Measurements from ENCODE around the gene HOXB3.

Gene HOXB3

DNA sequence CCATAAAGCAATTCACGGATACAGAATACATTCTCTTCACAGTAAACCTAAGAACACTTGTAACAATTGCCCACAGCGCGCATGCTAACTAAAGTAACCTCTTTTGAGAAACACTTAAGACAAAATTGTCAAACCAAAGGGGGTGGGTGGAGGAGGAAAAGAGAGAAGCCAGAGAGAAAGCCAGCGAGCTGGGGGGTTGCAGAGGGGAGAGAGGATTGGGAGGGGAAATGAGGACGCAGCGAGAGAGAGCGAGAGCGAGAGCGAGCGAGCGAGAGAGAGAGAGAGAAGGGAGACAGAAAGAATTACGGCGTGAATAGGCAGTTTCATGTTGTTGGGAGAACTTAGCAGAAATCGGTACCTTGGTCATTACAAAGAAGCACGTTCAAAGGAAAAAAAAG, 22.4 kb upstream of the HOXB3 start:
- DNase-seq = no peak

DNA sequence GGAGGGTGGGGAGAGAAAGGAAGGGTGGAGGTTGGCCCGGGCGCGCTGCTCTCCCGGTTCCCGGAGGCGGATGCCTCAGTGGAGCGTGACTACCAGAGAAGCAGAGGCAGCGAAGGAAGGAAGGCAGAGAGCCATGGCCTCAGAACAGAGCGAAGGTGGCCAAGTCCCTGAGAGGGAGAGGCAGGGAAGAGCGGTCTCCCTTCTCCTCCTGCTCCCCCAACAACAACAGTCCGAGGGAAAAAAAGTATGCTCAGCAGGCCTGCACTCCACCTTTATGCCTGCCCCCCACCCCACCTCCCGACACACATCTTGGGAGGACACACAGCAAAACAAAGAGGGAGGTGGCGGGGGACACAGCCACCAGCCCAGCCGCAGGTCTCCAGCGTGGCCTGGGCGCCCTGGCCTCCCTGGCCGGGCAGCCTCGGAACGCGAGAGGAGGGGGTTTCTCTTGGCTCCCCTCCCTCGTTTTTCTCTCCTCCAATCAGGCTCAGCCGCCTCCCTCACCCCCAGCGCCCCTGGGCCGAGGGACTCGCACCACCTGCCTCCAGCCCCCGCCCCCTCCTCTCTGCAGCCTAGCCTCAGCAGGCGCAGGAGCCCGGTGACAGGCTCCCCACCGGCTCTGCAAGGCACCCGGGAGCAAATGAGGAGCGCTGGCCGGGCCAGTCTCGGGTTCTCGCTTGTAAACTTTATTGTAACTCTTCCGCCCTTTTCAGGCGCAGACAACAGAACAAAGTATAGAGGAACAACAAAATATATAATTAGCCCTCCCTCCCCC, 21.8 kb upstream of the HOXB3 start:
- no peak for DNase-seq

DNA sequence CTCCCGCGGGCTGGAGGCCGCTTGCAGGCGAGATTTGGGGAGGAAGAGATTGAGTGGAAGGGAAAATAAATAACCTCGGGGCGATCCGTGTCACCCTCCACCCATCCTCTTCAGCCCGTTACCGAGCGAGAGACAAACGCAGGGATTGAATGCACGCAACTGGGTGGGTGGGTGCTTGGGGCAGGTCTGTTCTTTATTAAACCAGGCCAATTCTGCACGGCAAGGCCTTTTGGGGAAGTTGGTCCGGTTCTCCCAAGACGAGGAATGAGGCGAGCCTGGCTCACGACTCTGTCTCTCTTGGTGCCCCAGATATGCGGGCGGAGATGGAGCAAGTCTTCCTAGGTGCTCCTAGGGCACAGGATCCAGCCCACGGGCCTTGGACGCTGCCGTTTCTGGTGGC, 21.2 kb upstream of the HOXB3 start:
- DNase-seq = no peak

DNA sequence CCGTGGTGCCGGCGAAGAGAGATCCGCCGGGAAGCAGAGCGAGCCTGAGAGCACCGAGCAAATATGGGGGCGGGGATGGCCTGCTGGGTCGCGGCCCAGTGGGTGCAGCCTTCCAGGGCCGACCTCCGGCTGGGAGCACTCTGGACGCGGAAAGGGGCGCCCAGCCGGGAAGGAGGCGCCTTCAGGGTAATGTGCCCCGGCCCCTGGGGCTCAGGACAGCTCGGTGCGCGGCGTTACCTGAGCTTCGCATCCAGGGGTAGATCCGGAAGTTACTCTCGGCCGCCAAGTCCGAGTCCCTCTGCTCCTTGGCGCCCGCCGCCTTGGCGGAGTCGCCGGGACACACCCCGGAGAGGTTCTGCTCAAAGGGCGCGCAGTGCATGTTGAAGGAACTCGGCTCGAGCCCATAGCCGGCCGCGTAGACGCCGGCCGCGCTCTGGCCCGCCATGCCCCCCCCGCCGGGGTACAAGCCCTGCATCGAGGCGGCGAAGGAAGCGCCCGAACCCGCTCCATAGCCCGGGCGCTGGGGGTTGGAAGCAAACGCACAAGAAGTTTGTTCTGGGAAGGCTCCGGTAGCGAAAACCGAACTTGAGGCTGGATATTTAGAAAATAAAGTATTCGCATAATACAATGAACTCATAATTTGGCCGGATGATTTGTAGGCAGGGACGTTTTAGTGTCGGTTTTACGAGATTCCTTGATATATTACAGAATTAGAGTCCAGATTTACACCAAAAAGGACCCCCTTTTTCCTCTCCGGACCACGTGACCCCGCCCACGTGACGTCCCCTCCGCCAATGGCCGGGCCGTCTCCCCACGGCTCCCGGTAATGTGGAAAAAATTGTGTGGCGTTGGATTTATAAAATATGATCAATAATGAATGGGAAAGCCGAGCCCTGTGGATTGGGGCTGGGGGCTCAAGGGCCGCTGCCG, 20.5 kb upstream of the HOXB3 start, which contains the start of gene HOXB7:
HOXB7 (minus strand) TSS at position 736 of the 930 bp plus-strand sequence; CDS start at position 637, 99 bp downstream.
- peak; percentile 63 for DNase-seq

DNA sequence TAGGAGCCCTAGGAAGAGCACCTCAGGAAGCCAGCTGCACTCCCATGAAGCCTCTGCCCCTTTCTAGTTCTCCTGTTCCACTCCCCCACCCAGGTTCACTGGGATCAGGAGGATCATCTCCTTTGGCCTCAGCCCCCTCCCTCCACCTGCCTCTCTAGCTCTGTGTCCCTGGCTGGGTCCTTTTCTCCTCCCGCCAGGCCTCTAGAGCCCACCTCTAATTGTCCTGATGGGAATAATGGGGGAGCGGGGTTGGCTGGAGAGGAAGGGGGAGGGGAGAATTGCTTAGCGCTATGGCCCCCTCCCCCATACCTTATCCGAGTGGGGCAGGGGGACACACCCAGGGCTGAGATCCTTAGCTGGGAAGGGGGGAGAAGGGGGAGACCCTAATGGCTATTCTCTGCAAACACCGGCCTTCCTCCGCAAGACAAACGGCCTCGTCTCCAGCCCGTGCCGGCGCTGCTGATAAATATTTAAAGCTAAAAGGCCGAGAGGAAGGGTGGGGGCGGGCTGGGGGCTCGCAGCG, 19.8 kb upstream of the HOXB3 start:
- no peak for DNase-seq

DNA sequence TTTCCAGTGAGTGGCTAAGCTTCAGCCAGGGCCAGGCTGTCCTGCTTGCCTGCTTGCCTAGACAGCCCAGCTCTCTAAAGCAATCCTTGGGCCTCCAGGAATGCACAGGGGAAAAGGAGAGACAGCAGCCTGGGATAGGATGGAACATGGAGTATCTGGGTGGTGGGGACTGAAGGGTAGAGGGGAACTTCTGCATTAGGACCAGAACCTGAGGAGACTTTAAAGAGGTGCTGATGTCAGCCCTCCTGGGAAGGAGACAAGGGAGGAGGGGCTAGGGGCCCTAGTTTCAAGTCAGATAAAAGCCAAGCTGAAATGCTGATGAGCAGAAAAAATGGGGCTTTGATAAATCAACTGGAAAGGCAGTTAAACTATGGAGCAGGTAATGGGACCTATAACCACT, 19.0 kb upstream of the HOXB3 start:
- DNase-seq = no peak

DNA sequence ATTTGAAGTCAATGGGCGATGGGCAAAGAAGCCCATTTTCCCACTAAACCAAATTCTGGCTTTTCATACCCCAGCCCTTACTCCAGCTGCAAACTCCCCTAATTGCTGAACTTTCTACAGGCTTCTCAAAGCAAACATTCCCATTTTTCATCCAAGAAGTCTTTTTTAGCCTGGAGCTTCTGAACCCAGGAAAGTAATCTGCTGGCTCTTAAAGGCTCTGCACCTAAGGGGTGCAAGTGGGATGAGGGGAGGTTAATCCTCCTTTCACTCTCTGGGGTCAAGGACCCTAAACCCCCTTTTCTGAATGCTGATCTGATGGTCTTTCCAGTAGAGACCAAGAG, 18.4 kb upstream of the HOXB3 start:
- DNase-seq = no peak

DNA sequence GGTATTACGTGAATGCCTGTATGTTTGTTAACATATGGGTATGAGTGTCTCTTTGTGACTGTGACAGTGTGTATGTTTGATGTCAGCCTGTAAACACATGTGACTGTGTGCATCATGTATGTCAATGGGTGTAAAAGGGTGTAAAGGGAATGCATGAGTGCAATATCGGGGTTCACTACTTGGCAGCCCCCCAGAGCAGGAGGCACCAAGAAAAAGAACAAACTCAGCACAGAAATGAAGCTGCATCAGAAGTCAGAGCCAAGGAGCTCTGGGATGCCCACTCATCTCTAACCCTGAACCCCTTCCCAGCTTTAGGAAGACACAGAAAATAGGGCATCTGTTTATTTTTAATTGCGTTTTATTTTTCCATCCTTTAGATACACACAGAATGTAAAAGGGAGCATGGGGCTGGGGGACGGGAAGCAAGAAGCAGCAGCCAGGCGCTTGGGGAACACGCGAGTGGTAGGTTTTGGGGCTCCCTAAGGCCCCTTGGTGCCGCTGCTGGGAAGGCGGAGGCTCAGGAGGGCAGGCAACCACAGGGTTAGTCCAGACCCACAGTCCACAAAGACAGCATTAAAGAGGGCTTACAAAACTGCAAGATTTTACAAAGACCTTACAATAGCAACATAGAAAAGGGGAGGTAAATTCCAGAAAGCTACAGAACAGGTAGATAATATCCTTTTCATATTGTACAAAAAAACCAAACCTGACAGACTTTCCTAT, 17.0 kb upstream of the HOXB3 start:
- DNase-seq = no peak

DNA sequence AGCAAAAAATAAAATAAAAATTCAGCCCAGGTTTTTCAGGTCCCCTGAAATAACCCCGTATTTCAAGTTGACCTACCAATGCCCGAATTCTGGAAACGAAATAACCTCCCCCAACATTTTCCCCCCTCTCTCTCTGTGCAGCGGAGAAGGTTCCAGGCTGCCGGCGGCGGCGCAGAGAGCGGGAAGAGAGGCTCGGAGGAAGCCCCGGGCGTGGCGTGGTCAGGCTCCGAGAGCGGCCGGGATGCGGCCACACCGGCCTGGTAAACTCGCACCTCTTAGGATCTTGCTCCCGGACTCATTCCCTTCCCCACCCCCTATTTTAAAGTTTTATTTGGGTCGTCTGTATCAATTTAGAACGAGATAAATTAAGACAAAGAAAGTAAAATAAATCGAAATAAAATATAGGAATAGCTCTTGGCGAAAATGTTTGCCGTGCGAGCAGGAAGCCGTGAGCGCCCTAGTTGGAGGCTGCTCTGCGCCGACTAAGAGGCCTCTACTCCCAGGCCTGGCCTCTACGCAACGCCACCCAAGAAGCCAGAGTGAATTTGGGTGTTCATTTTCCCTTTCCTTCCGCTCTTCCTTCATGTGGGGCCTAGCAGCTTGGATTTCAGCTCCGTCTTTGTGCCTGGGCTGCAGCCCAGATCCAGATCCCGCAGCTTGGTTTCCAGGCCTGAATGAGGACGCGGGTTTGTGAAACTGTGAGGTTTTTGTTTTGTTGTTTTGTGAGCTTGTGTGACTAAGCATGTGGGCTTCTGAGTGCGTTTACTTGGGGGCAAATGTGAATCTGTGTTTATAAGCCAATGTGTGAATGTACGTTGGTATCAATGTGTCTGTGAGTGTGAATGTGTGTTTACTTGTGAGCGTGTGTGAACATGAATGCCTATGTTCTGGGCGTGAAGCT, 16.2 kb upstream of the HOXB3 start:
- DNase-seq = no peak

DNA sequence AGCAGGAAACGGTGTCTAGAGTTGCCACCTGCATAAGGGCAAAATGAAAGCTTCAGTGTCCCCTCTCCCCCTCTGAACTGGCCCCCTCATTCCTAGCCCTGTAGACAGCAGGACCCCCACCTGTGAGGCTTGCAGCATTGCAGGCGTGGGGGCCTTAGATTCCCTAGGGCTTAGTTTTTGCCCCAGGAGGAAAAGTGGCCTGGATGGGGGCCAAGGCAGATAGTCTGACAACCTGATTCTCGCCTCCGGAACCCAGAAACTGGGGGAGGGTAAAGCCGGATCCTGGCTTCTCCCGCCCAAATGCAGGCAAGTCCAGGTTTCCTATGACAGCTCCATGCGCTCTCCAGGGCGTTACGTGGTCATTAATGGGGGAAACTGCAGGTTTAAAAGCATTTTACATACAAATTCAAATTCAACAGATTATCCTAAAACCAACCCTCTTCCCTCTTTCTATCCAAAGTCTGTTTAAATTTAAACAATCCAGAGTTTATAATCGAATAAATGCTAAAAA, 15.4 kb upstream of the HOXB3 start:
- DNase-seq = no peak

DNA sequence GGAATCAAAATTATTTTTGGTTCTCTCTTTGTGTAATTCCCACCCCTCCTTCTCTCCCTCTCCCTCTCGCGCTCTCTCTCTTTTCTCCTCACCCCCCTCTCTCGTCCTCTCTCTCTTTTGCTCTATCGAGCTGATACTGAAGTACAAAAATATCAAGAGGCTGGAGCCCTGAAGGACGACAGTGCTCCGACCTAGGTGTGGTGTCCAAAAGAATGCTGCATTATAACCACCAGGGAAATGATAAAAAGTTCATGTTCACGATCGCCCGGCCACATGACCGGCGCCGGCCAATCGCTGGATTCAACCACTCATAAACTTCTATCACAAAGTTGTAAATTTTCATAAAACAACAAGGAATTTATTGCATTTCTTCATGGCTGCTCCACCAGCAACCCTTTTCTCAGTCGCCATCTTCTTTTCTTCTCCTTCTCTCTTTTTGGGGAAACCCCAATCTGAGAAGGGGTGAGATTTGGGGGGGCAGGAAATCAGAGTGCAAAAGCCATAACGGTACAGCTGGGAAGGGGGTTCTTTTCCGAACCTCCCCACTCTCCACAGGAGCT, 14.8 kb upstream of the HOXB3 start, which contains the start of gene HOXB6:
HOXB6 (minus strand) TSS at position 217 of the 560 bp plus-strand sequence. CDS start 6,836 bp downstream, outside the sequence.
- no peak for DNase-seq

DNA sequence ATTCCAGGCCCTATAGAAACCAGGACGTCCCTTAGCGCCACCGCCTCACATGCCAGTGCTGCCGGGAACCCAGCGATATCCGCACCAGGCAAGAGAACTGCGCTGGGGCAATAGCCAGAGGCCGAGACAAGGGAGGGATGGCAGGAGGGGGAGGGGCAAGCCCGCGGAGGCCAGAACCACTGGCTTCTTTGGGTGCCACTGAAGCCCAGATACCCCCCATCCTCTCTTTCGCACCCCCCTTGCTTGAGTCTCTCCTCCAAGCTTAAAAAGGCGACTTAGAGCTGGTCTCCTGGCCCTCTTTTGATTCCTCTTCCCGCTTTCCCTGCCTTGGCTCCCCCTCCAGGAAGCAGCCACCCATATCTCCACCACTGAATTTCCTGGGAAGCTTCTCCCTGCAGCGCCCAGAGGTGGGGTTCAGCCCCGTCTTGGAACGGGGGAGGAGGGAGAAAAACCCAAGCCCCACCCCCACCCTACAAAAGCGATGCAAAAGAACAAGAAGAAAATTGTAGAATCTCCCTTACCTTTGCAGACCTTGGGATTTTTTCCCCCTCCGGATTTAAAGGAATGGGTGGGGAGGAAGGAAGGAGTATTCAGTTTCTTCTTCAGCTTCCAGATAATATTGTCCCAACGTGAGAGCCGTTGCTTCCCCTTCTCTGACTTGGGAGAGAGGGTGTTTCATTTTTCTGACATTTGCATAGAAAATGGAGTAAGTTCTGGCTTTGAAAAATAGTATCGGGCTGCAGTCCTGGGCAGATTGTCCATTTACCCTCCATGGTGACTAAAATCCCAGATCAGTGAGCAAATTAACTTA, 14.1 kb upstream of the HOXB3 start:
- no peak for DNase-seq

DNA sequence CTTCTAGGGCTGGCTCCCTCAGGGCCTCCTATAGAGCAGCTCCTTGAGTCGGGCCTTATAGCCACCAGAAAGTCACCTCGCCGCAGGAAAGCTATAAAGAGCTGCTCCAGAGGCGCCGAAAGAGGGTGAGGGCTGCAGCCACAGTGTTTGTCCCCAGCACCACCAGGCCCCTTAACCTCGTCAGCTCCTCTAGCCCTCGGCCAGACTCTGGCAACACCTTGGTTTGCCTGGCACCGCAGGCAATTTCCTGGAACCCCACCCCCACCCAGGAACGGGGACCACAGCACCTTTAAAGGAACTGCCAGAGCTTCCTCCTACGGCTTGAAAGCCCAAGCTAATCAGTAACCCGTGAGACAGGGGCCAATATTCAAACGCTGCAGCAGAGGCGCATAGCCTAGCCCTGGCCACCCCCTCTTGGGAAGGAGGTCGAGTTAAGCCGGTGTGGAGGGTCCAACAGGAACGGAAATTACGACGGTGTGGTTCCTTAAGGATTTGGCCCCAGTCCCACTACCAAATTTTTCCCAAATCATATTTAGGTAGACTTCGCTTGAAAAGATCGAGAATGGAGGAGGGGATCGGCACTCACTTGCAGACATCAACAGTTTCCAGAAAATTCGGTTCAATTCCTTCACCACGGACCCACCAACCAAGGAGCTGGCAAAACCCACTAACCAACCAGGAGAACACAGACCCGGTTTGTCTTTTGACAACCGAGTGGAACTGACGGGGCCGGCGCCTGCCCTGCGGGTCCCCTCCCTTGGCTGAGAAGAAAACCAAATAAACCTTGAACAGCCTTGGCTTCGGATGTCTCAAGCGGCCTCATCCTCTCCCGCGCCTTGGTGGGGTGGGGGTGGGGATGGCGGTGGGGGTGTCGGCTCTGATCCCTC, 11.7 kb upstream of the HOXB3 start:
- DNase-seq = no peak

DNA sequence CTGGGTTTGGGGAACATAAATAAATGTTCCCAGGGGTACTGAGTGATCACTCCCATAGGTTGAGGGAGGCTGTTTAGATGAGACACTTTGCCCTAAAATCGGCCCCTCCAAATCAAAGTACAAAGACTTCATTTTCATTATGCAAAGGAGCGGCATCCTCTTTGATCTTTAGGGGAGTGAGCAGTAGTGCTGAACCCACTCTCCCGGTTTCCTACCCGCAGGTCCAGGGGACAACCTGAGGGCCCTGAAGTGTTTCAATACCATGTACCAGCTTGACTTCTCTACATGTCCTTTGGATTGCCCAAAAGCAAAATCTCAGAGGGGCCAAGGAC, 11.1 kb upstream of the HOXB3 start:
- DNase-seq = no peak

DNA sequence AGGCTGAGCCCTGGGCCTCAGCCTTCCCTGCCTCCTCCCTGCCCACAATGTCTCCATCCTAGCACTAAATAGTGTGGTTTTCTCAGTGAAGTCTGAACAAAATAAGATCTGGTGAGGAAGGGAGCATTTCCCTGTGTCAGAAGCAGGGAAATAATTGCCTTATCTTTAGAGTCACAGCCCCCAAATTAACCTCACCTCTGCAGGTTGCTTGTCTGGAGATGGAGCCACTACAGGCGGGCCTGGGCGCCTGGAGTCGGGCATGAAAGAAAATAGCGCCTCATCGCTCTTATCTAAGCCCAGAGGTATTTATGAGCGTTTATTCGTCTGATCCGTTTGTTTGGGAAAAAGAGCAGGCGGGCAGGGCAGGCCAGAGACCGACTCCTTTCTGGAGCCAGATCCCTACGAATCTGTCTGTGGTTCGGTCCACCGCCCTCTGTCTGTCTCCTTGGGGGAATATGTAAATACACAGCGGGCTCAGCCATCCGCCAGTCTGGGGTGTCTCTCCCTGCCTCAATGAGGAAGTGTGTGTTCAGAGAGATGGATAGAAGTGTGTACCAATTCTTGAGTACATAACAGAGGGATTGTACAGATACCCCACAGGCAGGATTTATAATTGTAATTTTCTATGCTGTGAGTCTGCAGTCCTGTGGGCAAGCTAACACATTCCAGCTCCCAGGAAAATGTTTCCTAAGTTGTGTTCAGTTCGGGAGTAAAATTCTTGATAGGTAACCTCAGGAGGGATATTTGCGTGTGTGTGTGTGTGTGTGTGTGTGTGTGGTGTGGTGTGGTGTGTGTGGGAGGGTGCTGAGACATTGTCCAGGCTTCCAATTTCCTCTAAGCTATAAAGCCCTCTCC, 10.4 kb upstream of the HOXB3 start:
- no peak for DNase-seq

DNA sequence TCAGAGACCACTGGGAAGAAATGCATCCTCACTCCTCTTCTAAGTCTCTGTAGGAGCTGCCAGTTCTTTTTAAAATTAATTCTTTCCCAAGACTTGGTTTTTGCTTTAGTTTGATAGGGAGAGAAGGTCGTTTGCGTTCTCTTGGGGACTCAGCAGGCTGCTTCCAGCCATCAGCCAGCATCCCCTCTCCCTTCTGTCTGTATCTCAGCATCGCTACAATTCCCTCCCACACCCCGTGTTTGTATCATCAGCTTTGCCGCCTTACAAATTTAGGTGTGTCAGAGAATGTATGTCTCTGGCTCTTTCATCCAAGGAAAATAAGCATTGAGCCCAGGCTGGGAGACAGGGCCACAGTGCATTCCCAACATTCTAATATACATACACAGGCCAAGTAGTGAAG, 9.3 kb upstream of the HOXB3 start:
- DNase-seq = no peak

DNA sequence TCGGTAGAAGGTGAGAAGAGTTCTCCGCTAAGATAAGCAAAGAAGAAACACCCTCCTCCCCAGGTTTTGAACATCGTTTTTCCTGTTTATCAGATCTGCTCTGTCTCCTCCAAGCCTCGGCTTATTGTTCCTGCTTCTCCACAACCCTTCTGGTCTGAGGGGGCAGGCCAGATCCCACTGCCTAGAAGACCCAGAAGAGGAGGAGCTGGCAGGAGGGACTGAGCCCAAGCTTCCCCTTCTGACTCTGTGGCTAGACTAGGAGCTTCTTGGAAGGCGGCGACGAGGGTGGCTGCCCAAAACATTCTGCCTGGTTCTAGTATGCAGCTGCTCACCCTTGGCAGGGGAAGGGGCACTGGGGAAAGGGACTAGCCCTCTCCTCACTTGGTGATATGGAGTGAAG, 8.7 kb upstream of the HOXB3 start:
- no peak for DNase-seq

DNA sequence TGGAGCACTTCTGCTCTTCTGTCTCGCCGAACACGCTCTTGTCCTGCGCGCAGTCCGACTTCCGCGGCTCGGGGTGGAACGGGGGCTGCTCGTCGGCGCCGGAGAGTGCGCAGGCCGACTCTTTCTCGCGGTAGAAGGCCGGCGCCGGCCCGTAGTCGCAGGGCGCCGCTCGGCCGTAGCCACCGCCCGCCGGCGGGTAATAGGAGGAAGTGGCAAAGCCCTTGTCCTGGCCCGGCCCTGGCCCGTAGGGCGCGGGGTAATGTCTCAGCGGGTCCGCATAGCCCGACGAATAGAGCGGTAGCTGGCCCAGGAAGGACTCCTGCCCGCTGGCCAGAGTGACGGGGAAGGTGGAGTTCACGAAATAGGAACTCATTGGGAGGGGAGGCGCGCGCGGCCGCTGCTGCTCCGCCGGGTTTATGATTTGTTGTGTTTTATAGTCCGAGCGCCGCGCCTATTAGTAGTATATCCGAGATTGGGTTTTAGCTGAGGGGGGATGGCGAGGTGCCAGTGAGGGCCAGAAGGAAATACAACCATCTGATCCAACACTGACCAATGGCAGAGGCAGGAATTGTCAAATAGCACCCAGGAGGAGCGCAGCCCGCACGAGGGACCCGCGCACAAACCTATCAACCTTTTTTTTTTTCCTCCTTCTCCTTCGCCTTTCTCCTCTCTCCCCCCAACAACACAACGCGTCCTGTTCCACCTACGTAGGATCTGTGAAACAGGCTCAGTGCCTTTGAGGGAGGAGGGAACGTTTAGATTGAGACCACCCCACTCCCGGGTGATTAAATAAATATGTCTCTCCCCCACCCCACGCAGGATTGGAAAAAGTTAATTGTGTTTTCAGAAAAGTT, 8.0 kb upstream of the HOXB3 start:
- DNase-seq = peak; percentile 45
